B cell (primary cell): ENCODE data around the gene STAP2. TPM values are rescaled to one million over a fixed set of nuclear protein-coding genes. Genes with fewer than 3 reads are reported as not detected.
A peak's percentile ranks its signal among the peaks of the same experiment; 100 is the strongest.

Experiments used
- ATAC-seq: fragments of 200-7000 bp; cut with Tn5 transposase; one replicate; pipeline ENCODE4 v1.10.0; 2021; ENCODE audit warnings: low read depth, mild to moderate bottlenecking, moderate number of reproducible peaks, moderate library complexity
- CTCF ChIA-PET: fragments of 350-600 bp; sonication (Branson Sonifier 250); formaldehyde crosslinking; loops from one replicate; lab custom pipeline; 2021; ENCODE audit warnings: antibody characterized with exemption, inconsistent platforms; lab: Charles Lee
- POLR2A ChIA-PET: fragments of 350-600 bp; sonication (Branson Sonifier 250); formaldehyde crosslinking; loops from one replicate; lab custom pipeline; 2021; ENCODE audit warnings: antibody characterized with exemption; lab: Charles Lee
- DNase-seq: peaks from one replicate; pipeline ENCODE4 v3.0.0; 2013
- H2AFZ ChIP-seq: 2 replicates; pipeline ENCODE4 v1.6.1; 2012; ENCODE audit warnings: mild to moderate bottlenecking, low read depth, low read length; ENCODE audit not compliant: insufficient read depth, poor library complexity, severe bottlenecking
- H3K27ac ChIP-seq, 2 donors: 1 replicate in 1 of 2; 2 replicates in 1 of 2; pipeline ENCODE4 v1.5.1; 2012 to 2013; ENCODE audit warnings: low read length in 2 of 2, mild to moderate bottlenecking in 2 of 2, moderate library complexity in 1 of 2
- H3K27me3 ChIP-seq, 4 experiments: fragments of 200-600 bp in 1 of 4; sonication (generic) in 1 of 4; replicated peaks in 1 of 4; 1 replicate in 2 of 4; 2 replicates in 2 of 4; pipeline versions ENCODE4 v1.6.1 to v1.7.0; 2013 to 2016; ENCODE audit warnings: low read length in 3 of 4, mild to moderate bottlenecking in 2 of 4, mixed read lengths in 1 of 4, moderate library complexity in 1 of 4; ENCODE audit not compliant: insufficient read depth in 4 of 4, control insufficient read depth in 3 of 4; ENCODE audit errors: control extremely low read depth in 1 of 4
- H3K36me3 ChIP-seq, 2 experiments: replicated peaks in 1 of 2; 1 replicate in 1 of 2; 2 replicates in 1 of 2; pipeline versions ENCODE4 v1.6.1 to v1.7.1; 2013; ENCODE audit warnings: low read length in 1 of 2; ENCODE audit not compliant: insufficient read depth in 2 of 2, control insufficient read depth in 1 of 2; ENCODE audit errors: control extremely low read depth in 1 of 2, extremely low read depth in 1 of 2
- H3K4me1 ChIP-seq, 2 donors: fragments of 200-600 bp in 1 of 2; sonication (generic) in 1 of 2; 1 replicate in 1 of 2; 2 replicates in 1 of 2; pipeline versions ENCODE4 v1.5.1 to v1.6.1; 2013 to 2017; ENCODE audit warnings: low read length in 2 of 2; ENCODE audit not compliant: control insufficient read depth in 2 of 2, insufficient read depth in 2 of 2
- H3K4me2 ChIP-seq: replicated peaks from 2 replicates; pipeline ENCODE3; 2012; ENCODE audit warnings: mild to moderate bottlenecking, low read depth, low read length; ENCODE audit not compliant: poor library complexity, severe bottlenecking
- H3K4me3 ChIP-seq, 5 experiments: fragments of 200-600 bp in 1 of 5; sonication (generic) in 1 of 5; 1 replicate in 3 of 5; 2 replicates in 2 of 5; pipeline versions ENCODE4 v1.5.1 to v1.7.0; 2011 to 2016; ENCODE audit warnings: low read length in 4 of 5, mild to moderate bottlenecking in 4 of 5, low read depth in 2 of 5, control low read depth in 1 of 5, moderate library complexity in 1 of 5; ENCODE audit not compliant: insufficient read depth in 1 of 5; ENCODE audit errors: control extremely low read depth in 1 of 5, extremely low read depth in 1 of 5
- H3K79me2 ChIP-seq: fragments of 200-600 bp; sonication (generic); one replicate; pipeline ENCODE4 v1.6.0; 2016; ENCODE audit warnings: low read length; ENCODE audit not compliant: control insufficient read depth, insufficient read depth
- H3K9ac ChIP-seq: fragments of 200-600 bp; sonication (generic); 2 replicates; pipeline ENCODE4 v1.6.1; 2017; ENCODE audit warnings: mild to moderate bottlenecking, low read length, moderate library complexity
- H3K9me3 ChIP-seq, 3 donors: one replicate each; pipeline versions ENCODE4 v1.6.1 to v1.7.1; 2013; ENCODE audit warnings: low read length in 2 of 3; ENCODE audit not compliant: control insufficient read depth in 2 of 3, insufficient read depth in 1 of 3; ENCODE audit errors: control extremely low read depth in 1 of 3
- H4K20me1 ChIP-seq: 2 replicates; pipeline ENCODE4 v1.6.0; 2012; ENCODE audit warnings: mild to moderate bottlenecking, low read length; ENCODE audit not compliant: insufficient read depth, control insufficient read depth, poor library complexity, severe bottlenecking
- H3K27ac Mint-ChIP-seq: one replicate; pipeline ENCODE4 v1.8.0; 2021; ENCODE audit warnings: mixed read lengths
- H3K27me3 Mint-ChIP-seq: one replicate; pipeline ENCODE4 v1.8.0; 2021; ENCODE audit warnings: mixed read lengths
- H3K4me1 Mint-ChIP-seq: one replicate; pipeline ENCODE4 v1.8.0; 2021; ENCODE audit warnings: mixed read lengths
- H3K4me3 Mint-ChIP-seq: one replicate; pipeline ENCODE4 v1.8.0; 2021; ENCODE audit warnings: mixed read lengths
- H3K9me3 Mint-ChIP-seq: one replicate; pipeline ENCODE4 v1.8.0; 2022; ENCODE audit warnings: mixed read lengths; ENCODE audit not compliant: insufficient read depth
- EZH2 ChIP-seq: IDR thresholded peaks from 2 replicates; pipeline ENCODE4 v1.6.1; 2012; ENCODE audit warnings: borderline replicate concordance, low read depth, mild to moderate bottlenecking, moderate library complexity, low read length; ENCODE audit not compliant: insufficient read depth, poor library complexity, severe bottlenecking
- WGBS: methylation state at CpG from one replicate; pipeline ENCODE4 v1.1.5; 2013; ENCODE audit warnings: missing lambda C conversion rate; ENCODE audit not compliant: insufficient coverage; 5-methylcytosine and 5-hydroxymethylcytosine counted together
- intact Hi-C: fragments of 100-400 bp; cut with micrococcal nuclease; formaldehyde crosslinking; loops from one replicate; pipeline ENCODE4 v1.10.0; 2022
- polyA plus RNA-seq: library from polyadenylated mRNA; depleted of rRNA; stranded (reverse); fragments of >200 nt; gene quantifications from 2 replicates; pipeline ENCODE4 v1.2.3, GENCODE V29; 2012
- total RNA-seq, 2 donors: library from RNA; stranded (reverse); fragments of 120-200 nt in 1 of 2; gene quantifications; 1 replicate in 1 of 2; 2 replicates in 1 of 2; pipeline versions ENCODE4 v1.2.3 to v1.2.4, GENCODE V29; 2013 to 2022
- TF ChIP-seq, protein P1 (sequence below): fragments of 200-600 bp; IDR thresholded peaks from one replicate; pipeline ENCODE4 v1.8.0; 2022; ENCODE audit warnings: antibody characterized with exemption, mild to moderate bottlenecking

STAP2 gene
- total and polyA plus RNA-seq, 2 donors (not counting 1 experiment from before 2014, with no cell fraction given): 0.27 to 0.72 TPM

DNA sequence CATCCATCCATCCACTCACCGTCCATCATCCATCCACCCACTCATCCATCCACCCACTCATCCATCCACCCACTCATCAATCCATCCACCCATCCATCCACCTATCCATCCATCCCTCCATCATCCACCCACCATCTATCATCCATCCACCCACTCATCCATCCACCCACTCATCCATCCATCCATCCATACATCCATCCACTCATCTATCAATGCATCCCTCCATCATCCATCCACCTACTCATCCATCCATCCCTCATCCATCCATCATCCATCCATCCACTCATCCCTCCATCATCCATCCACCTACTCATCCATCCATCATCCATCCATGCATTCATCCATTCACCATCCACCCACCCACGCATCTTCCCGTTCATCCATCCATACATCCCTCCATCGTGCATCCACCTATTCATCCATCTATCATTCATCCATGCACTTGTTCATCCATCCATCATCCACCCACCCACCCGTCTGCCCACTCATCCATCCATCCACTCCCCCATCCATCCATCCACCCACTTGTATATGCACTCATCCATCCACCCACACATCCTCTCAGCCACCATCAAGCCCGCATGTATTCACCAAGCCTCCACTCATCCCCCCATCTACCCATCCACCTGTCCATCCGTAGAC lies 3.6 kb downstream of the STAP2 start:
- Mint-ChIP-seq H3K9me3 (no peaks in the 10 kb centered on the region), H3K27ac (no peak overlapping the region), H3K4me3 (no peak overlapping the region), H3K4me1 (peaks cover 14% of the 10 kb centered on the region), H3K27me3 (no peaks in the 10 kb centered on the region)
- H3K4me2 ChIP-seq: no peak overlapping the region
- intact Hi-C loops: no loop called here
- DNase-seq (no peak), ATAC-seq (no peak)
- CTCF ChIA-PET: no interaction called here
- WGBS: 91% methylated on average over 7 of the region's 7 CpGs
- POLR2A ChIA-PET: no interaction called here
- no peak for TF ChIP-seq EZH2
- TF ChIP-seq, protein P1, sequence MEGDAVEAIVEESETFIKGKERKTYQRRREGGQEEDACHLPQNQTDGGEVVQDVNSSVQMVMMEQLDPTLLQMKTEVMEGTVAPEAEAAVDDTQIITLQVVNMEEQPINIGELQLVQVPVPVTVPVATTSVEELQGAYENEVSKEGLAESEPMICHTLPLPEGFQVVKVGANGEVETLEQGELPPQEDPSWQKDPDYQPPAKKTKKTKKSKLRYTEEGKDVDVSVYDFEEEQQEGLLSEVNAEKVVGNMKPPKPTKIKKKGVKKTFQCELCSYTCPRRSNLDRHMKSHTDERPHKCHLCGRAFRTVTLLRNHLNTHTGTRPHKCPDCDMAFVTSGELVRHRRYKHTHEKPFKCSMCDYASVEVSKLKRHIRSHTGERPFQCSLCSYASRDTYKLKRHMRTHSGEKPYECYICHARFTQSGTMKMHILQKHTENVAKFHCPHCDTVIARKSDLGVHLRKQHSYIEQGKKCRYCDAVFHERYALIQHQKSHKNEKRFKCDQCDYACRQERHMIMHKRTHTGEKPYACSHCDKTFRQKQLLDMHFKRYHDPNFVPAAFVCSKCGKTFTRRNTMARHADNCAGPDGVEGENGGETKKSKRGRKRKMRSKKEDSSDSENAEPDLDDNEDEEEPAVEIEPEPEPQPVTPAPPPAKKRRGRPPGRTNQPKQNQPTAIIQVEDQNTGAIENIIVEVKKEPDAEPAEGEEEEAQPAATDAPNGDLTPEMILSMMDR: no peak
- no peak overlapping the region for H3K4me3 ChIP-seq
- H3K9me3 ChIP-seq: peaks cover 0 to 4% (median 0%) of the 10 kb centered on the region in 3 donors
- no peaks in the 10 kb centered on the region for H3K79me2 ChIP-seq
- peaks cover 3 to 14% of the 10 kb centered on the region in 2 donors for H3K4me1 ChIP-seq
- H3K27ac ChIP-seq: no peak overlapping the region
- H3K9ac ChIP-seq: no peak overlapping the region
- no peaks in the 10 kb centered on the region for H3K36me3 ChIP-seq
- H3K27me3 ChIP-seq: no peaks in the 10 kb centered on the region
- H2AFZ ChIP-seq: no peak overlapping the region
- H4K20me1 ChIP-seq: no peaks in the 10 kb centered on the region

DNA sequence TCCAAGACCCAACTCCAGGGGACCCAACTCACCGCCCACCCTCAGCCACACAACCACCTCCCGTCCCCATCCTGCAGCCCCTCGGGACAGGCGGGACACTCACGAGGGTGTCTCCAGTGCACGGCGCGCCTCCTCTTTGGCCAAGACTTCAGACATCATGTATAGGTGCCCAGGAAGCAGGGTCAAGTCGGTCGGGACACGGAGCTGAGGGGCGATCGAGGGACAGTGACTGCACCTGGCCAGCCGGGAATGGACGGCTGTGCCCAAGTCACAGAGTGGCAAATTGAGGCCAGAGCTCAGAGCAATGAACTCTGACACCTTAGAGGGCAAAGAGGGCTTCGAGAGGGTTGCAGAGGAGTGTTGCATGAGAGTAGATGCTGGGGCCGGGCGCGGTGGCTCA lies 8.8 kb downstream of the STAP2 start:
- no peak overlapping the region for H3K4me2 ChIP-seq
- H3K27me3 Mint-ChIP-seq: no peaks in the 10 kb centered on the region
- CTCF ChIA-PET: no interaction called here
- H3K9me3 ChIP-seq: peaks cover 0 to 27% (median 0%) of the 10 kb centered on the region in 3 donors
- H3K9me3 Mint-ChIP-seq: no peaks in the 10 kb centered on the region
- H4K20me1 ChIP-seq: no peaks in the 10 kb centered on the region
- H3K4me3 ChIP-seq: no peak overlapping the region
- TF ChIP-seq, protein P1: no peak
- no peak for TF ChIP-seq EZH2
- no peaks in the 10 kb centered on the region for H3K36me3 ChIP-seq
- peak; percentile 22 for DNase-seq
- peaks cover 0 to 11% (median 0%) of the 10 kb centered on the region in 4 experiments for H3K27me3 ChIP-seq
- no peak for ATAC-seq
- no peak overlapping the region for H3K27ac ChIP-seq
- POLR2A ChIA-PET: interaction anchor here (0.6 kb wide), 1 partner anchor 38 kb away, joined by 4 read pairs; no protein-coding TSS in a partner anchor
- H3K4me3 Mint-ChIP-seq: peak overlapping the region; percentile 44
- 96% methylated on average over 18 of the region's 19 CpGs for WGBS
- intact Hi-C loops: loop anchor here (5.0 kb wide), 1 partner anchor 142 kb away; the partner anchor contains the start of gene HDGFL2
- no peaks in the 10 kb centered on the region for H3K79me2 ChIP-seq
- H3K4me1 ChIP-seq: peaks cover 18 to 31% of the 10 kb centered on the region in 2 donors
- H3K27ac Mint-ChIP-seq: peak overlapping the region; percentile 72
- H3K9ac ChIP-seq: no peak overlapping the region
- H2AFZ ChIP-seq: no peak overlapping the region
- peaks cover 28% of the 10 kb centered on the region for H3K4me1 Mint-ChIP-seq
